A673 (cell line): ENCODE data around the gene GSX1.

Source experiments
- CTCF ChIP-seq: fragments of 300-800, 200-600 bp; sonication (generic); conservative IDR thresholded peaks from 2 replicates; pipeline ENCODE4 v1.5.1; 2017; ENCODE audit warnings: low read depth, mild to moderate bottlenecking, antibody characterized with exemption, low read length, moderate library complexity, mixed read lengths
- EZH2 ChIP-seq: fragments of 200-600 bp; sonication (generic); IDR thresholded peaks from 2 replicates; pipeline ENCODE4 v1.6.1; 2017; ENCODE audit warnings: borderline replicate concordance, low read depth, mild to moderate bottlenecking, mixed read lengths, antibody characterized with exemption, low read length; ENCODE audit not compliant: poor library complexity, severe bottlenecking

GRCh38 chr13:27796544-27797227 lies 4.4 kb downstream of the GSX1 start:
- no peak for TF ChIP-seq CTCF
- TF ChIP-seq EZH2: no peak
